NCI-H460 (cell line): ENCODE data around the gene CNOT2. TPM values are rescaled to one million over a fixed set of nuclear protein-coding genes. Genes with fewer than 3 reads are reported as not detected.
"Not testable (repeated sequence)": the region's sequence is repeated elsewhere in the genome, so short reads cannot be mapped to it uniquely, and the experiment has no call there.

ENCODE experiments used
- DNase-seq: peaks from one replicate; pipeline ENCODE4 v3.0.0-alpha.2; 2016; ENCODE audit warnings: low read depth; ENCODE audit errors: extremely low read depth
- total RNA-seq: library from RNA; depleted of rRNA; stranded (reverse); fragments of >200 nt; shearing (Covaris generic); gene quantifications from 2 replicates; pipeline ENCODE4 v1.2.3, GENCODE V29; 2014

The CNOT2 gene
- total RNA-seq, 1 experiment from 2014 or later, result 127 TPM

- no peak for DNase-seq
These were observed 116.4 kb downstream of the CNOT2 start for GRCh38 chr12:70359458-70360197.

DNA sequence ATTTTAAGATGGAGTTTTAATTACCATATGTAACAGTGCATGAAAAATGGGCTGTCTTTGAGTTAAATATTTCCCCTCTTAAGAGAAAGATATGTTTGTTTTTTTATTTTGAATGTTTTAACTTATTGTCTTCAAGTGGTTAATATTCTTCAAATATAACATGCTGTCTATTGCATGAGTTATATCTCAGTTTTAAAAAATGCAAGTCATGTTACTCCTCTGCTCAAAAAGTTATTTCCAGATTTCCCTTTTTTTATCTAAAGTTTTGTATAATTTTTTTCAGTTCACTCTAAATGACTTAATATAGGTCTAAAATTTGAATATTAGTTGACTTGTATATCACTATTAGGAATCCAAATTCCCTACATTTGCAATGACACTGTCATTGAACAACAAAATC lies 117.0 kb downstream of the CNOT2 start:
- DNase-seq, result no peak

GRCh38 chr12:70364695-70365397 lies 121.6 kb downstream of the CNOT2 start:
- DNase-seq, result no peak

GRCh38 chr12:70365398-70365647 lies 122.1 kb downstream of the CNOT2 start:
- no peak for DNase-seq

GRCh38 chr12:70365648-70366518 lies 122.7 kb downstream of the CNOT2 start, which contains the start of gene KCNMB4:
TSS of gene KCNMB4 (plus strand) at chr12:70366290. CDS start at chr12:70366735, 445 bp downstream.
- peak; percentile 18 for DNase-seq

DNA sequence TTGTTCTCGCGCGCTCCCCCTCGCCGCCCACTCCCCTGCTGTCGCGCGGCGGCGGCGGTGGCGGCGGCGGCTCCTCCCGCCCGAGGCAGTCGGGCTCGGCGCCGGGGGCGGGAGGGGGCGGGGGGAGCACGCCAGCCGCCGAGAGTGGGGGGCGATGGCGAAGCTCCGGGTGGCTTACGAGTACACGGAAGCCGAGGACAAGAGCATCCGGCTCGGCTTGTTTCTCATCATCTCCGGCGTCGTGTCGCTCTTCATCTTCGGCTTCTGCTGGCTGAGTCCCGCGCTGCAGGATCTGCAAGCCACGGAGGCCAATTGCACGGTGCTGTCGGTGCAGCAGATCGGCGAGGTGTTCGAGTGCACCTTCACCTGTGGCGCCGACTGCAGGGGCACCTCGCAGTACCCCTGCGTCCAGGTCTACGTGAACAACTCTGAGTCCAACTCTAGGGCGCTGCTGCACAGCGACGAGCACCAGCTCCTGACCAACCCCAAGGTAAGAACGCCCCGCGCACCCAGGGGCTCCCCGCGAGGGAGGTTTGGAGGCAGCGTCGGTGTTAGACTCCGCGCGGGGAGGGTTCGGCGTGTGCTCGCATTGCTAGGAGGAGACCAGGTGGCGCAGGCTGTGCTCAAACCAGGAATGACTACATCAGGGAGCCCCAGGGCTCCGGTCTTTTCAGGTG lies 123.5 kb downstream of the CNOT2 start:
- DNase-seq, result no peak

DNA sequence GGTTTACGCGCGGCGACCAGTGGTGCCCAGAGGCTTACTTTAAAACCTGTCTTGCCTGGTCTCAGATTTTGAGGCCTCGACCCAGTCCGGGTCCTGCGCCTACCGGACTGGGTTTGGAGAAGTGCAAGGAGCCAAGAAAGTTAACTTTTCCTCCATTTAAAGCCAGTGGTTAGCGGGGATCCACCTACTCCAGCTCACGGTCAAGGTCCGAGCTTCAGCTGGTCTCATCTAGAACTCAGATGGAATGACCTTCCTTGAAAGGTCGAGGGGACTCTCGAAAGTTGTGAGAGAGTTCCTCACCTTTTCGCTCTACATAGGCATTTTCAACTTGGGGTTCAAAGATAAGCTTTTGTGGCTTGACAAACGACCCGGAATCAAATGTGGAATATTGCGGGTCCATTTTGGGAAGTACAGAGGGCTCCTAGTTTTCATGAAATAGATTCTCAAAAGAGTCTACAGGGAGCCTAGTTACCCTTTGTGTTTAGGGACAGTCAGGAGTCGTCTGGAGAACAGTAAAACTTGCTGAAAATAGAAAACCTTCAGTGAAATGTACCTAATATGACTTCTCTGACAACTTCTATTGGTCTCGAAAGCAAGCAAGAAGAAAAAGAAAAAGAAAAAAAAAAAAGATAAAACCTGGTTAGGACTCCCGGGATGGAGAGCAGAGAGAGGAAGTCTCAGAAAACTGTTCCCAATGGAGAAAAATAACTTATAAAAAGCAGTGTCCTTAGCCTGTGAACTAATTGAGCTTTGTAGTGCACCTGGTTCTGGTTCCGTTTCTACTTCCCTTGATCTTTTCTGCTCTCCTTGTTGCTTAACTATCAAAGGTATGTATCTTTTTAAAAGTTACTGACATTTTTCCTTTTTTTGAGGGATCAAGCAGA lies 124.3 kb downstream of the CNOT2 start:
- DNase-seq, result no peak

- no peak for DNase-seq
These were observed 129.6 kb downstream of the CNOT2 start for GRCh38 chr12:70372881-70373280.

DNA sequence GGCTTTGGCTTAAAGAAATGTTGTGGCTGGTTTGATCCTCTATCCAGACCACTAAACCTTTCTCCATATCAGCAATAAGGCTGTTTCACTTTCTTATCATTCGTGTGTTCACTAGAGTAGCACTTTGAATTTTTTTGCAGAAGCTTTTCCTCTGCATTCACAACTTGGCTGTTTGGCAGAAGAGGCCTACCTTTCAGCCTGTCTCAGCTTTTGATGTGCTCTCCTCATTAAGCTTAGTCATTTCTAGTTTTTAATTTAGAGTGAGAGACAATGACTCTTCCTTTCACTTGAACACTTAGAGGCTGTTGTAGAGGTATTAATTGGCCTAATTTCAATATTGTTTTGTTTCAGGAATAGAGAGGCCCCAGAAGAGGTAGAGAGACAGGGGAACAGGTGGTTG lies 136.6 kb downstream of the CNOT2 start:
- no peak for DNase-seq

DNA sequence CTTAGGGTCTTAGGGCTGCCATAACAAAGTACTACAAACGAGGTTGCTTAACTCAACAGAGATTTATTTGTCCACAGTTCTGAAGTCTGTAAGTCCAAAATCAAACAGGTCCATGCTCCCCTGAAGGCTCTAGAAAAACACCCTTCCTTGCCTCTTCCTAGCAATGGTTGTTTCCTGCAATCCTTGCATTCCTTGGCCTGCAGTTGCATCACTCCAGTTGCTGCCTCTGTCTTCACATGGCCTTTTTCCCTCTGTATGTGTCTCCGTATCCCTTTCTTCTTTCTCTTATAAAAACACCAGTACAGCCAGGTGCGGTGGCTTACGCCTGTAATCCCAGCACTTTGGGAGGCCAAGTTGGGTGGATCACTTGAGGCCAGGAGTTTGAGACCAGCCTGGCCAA lies 140.3 kb downstream of the CNOT2 start:
- DNase-seq, result no peak

DNA sequence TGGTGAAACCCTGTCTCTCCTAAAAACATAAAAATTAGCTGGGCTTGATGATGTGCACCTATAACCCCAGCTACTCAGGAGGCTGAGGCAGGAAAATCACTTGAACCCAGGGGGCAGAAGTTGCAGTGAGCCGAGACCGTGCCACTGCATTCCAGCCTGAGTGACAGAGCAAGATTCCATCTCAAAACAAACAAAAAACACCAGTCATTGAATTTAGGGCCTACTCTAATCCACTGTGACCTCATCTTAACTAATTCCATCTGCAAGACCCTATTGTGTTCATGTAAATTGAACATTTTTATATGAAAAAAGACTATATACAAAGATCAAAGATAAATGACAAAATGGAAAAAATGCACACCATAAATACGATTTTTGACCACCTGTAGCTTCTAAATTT lies 140.7 kb downstream of the CNOT2 start:
- DNase-seq, result no peak

- no peak for DNase-seq
These were observed 143.5 kb downstream of the CNOT2 start for GRCh38 chr12:70386771-70387170.

DNA sequence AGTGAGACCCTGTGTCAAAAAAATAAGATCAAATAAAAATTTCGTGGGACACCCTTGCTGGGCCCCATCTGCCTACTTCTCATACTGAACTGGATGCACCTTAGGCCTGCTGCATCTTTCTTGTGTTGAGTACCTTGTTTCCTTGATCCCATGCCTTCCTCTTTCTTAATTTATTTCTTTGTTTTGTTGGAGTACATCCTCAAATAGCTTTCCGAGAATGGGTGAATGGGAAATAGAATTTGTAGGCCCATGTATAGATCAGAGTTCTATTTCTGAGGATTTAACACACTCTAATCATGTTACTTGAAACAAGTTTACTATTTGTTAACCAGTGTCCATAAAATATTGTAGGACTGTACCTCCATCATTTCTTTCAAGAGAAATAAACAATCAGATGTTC lies 146.4 kb downstream of the CNOT2 start:
- no peak for DNase-seq

GRCh38 chr12:70392631-70393030 lies 149.4 kb downstream of the CNOT2 start:
- DNase-seq, result not testable (repeated sequence)

DNA sequence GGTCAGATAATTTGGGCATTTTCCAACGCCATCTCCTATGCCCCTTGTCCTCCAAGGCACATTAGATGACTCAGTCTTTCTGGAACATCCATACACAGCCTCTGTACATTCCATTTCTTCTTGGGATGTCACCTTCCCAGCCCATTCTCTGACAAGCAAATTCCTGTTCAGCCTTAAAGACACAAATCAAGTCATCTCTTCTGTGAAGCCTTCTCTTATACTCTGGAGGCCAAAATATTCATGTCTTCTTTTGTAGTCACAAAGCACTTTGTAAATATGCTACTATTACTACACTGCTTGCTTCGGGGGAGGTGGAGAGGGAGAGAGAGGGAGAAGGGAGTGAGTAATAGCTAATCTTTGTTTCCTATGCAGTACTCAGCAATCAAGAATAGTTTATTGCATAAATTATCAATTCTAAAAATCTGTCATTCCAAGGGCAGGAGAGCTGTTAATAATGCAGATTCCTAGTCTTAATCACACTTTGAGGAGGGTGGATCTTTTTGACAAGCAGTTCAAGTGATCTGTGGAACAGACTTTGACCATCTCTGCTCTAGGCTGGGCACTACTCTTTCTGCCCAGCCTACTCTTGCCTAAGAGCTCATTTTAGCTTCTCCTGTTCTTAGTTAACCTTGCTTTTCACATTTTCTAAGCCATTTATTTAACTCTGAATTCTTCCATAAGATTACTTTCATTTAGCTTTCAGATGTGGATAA lies 150.7 kb downstream of the CNOT2 start:
- no peak for DNase-seq

- DNase-seq, result no peak
These were observed 154.8 kb downstream of the CNOT2 start for GRCh38 chr12:70398002-70398401.

- DNase-seq, result no peak
These were observed 155.6 kb downstream of the CNOT2 start for GRCh38 chr12:70398862-70399261.

GRCh38 chr12:70399311-70399710 lies 156.1 kb downstream of the CNOT2 start:
- no peak for DNase-seq

GRCh38 chr12:70400124-70400523 lies 156.9 kb downstream of the CNOT2 start:
- no peak for DNase-seq
